VCaP (cell line): Measurements from ENCODE around the gene PTH2.

Experiments used
- H3K27ac ChIP-seq: fragments of 450-650 bp; 2 replicates; pipeline ENCODE4 v1.5.1; 2017
- CTCF ChIP-seq: fragments of 450-650 bp; conservative IDR thresholded peaks from 2 replicates; pipeline ENCODE4 v1.5.1; 2017; ENCODE audit warnings: mild to moderate bottlenecking, moderate library complexity

Gene PTH2

GRCh38 chr19:49440439-49441209 lies 17.4 kb upstream of the PTH2 start:
- no peak for TF ChIP-seq CTCF
- no peak overlapping the region for H3K27ac ChIP-seq

- TF ChIP-seq CTCF, result no peak
- H3K27ac ChIP-seq, result no peak overlapping the region
Measured at GRCh38 chr19:49439836-49440235, 16.6 kb upstream of the PTH2 start.

GRCh38 chr19:49438261-49438660 lies 15.0 kb upstream of the PTH2 start:
- no peak for TF ChIP-seq CTCF
- no peak overlapping the region for H3K27ac ChIP-seq

GRCh38 chr19:49437231-49437630 lies 14.0 kb upstream of the PTH2 start:
- H3K27ac ChIP-seq, result no peak overlapping the region
- TF ChIP-seq CTCF, result no peak

GRCh38 chr19:49436381-49437017 lies 13.3 kb upstream of the PTH2 start:
- no peak for TF ChIP-seq CTCF
- H3K27ac ChIP-seq, result no peak overlapping the region

GRCh38 chr19:49435670-49436069 lies 12.4 kb upstream of the PTH2 start:
- TF ChIP-seq CTCF, result no peak
- H3K27ac ChIP-seq, result no peak overlapping the region

GRCh38 chr19:49434907-49435583 lies 11.8 kb upstream of the PTH2 start:
- TF ChIP-seq CTCF, result no peak
- no peak overlapping the region for H3K27ac ChIP-seq
